HepG2 (cell line): ENCODE measurements around the gene EEIG1. TPM values are rescaled to one million over a fixed set of nuclear protein-coding genes. Genes with fewer than 3 reads are reported as not detected.
A peak's percentile ranks its signal among the peaks of the same experiment; 100 is the strongest.

ENCODE experiments used
- HES4 ChIP-seq: sonication (generic); formaldehyde crosslinking; IDR thresholded peaks from 2 replicates; pipeline ENCODE4 v1.9.0; 2021; ENCODE audit warnings: mild to moderate bottlenecking, missing genetic modification reagents, borderline replicate concordance
- HMG20B ChIP-seq: conservative IDR thresholded peaks from 2 replicates; pipeline ENCODE4 v1.6.1; 2016; ENCODE audit warnings: missing genetic modification reagents, missing compliant biosample characterization
- HMGA1 ChIP-seq: sonication (generic); formaldehyde crosslinking; conservative IDR thresholded peaks from 2 replicates; pipeline ENCODE4 v1.4.0; 2020; ENCODE audit warnings: missing genetic modification reagents
- MIER2 ChIP-seq: IDR thresholded peaks from 2 replicates; pipeline ENCODE4 v1.6.1; 2016; ENCODE audit warnings: missing biosample characterization, missing genetic modification reagents
- NFE2L1 ChIP-seq: sonication (generic); formaldehyde crosslinking; IDR thresholded peaks from 2 replicates; pipeline ENCODE4 v1.4.0; 2020; ENCODE audit warnings: missing genetic modification reagents, mild to moderate bottlenecking, borderline replicate concordance
- NR2F1 ChIP-seq, 2 experiments: fragments of 450-650 bp in 1 of 2; formaldehyde crosslinking in 1 of 2; IDR thresholded peaks; 2 replicates each; pipeline versions ENCODE4 v1.5.0 to v1.6.1; 2016 to 2020; ENCODE audit warnings: mild to moderate bottlenecking in 1 of 2, missing compliant biosample characterization in 1 of 2, missing genetic modification reagents in 1 of 2, moderate library complexity in 1 of 2
- NR3C1 ChIP-seq: sonication (generic); formaldehyde crosslinking; IDR thresholded peaks from 2 replicates; pipeline ENCODE4 v1.4.0; 2020; ENCODE audit warnings: missing genetic modification reagents
- PITX1 ChIP-seq: sonication (generic); formaldehyde crosslinking; IDR thresholded peaks from 2 replicates; pipeline ENCODE4 v1.5.1; 2020; ENCODE audit warnings: mild to moderate bottlenecking, missing genetic modification reagents
- SP140L ChIP-seq: sonication (generic); formaldehyde crosslinking; IDR thresholded peaks from 2 replicates; pipeline ENCODE4 v1.4.0; 2020; ENCODE audit warnings: missing genetic modification reagents, borderline replicate concordance
- SP5 ChIP-seq: IDR thresholded peaks from 2 replicates; pipeline ENCODE4 v1.6.1; 2016; ENCODE audit warnings: low read depth, borderline replicate concordance
- ZMAT3 ChIP-seq: sonication (generic); formaldehyde crosslinking; conservative IDR thresholded peaks from 2 replicates; pipeline ENCODE4 v1.7.0; 2021; ENCODE audit warnings: missing genetic modification reagents
- ZNF251 ChIP-seq: sonication (generic); formaldehyde crosslinking; IDR thresholded peaks from 2 replicates; pipeline ENCODE4 v1.9.0; 2021; ENCODE audit warnings: mild to moderate bottlenecking, missing genetic modification reagents
- ZNF263 ChIP-seq: sonication (generic); formaldehyde crosslinking; IDR thresholded peaks from 2 replicates; pipeline ENCODE4 v1.4.0; 2020; ENCODE audit warnings: missing genetic modification reagents
- ZNF431 ChIP-seq: sonication (generic); formaldehyde crosslinking; IDR thresholded peaks from 2 replicates; pipeline ENCODE4 v1.9.0; 2022; ENCODE audit warnings: missing genetic modification reagents, low read depth, mild to moderate bottlenecking, borderline replicate concordance
- ZNF451 ChIP-seq: sonication (generic); formaldehyde crosslinking; IDR thresholded peaks from 2 replicates; pipeline ENCODE4 v1.5.0; 2020; ENCODE audit warnings: mild to moderate bottlenecking, missing genetic modification reagents
- ZNF572 ChIP-seq: sonication (generic); formaldehyde crosslinking; IDR thresholded peaks from 2 replicates; pipeline ENCODE4 v1.5.1; 2020; ENCODE audit warnings: mild to moderate bottlenecking, missing genetic modification reagents
- ZNF615 ChIP-seq: sonication (generic); formaldehyde crosslinking; IDR thresholded peaks from 2 replicates; pipeline ENCODE4 v1.5.0; 2020; ENCODE audit warnings: mild to moderate bottlenecking, missing genetic modification reagents, borderline replicate concordance
- ZNF782 ChIP-seq: sonication (generic); formaldehyde crosslinking; IDR thresholded peaks from 2 replicates; pipeline ENCODE4 v1.4.0; 2020; ENCODE audit warnings: missing genetic modification reagents, mild to moderate bottlenecking, borderline replicate concordance
- ZNF839 ChIP-seq: sonication (generic); formaldehyde crosslinking; IDR thresholded peaks from 2 replicates; pipeline ENCODE4 v1.4.0; 2020; ENCODE audit warnings: missing genetic modification reagents, mild to moderate bottlenecking, borderline replicate concordance
- polyA plus RNA-seq, 8 experiments: library from polyadenylated mRNA; depleted of rRNA in 3 of 8; stranded (reverse) in 7 of 8; unstranded in 1 of 8; fragments of >200 nt; fragmentation: Illumina TruSeq in 4 of 8; extraction: Trizol in 4 of 8; gene quantifications; 2 replicates each; pipeline versions ENCODE4 v1.2.1 to v1.2.3, GENCODE V29; 2011 to 2016; ENCODE audit warnings: low read depth in 4 of 8, missing spikeins in 1 of 8, mixed read lengths in 1 of 8; ENCODE audit not compliant: insufficient read depth in 1 of 8
- total RNA-seq, 5 experiments: library from RNA; depleted of rRNA; stranded (reverse); fragments of >200 nt; fragmentation: Illumina TruSeq; extraction: Trizol; gene quantifications; 2 replicates each; pipeline ENCODE4 v1.2.3, GENCODE V29; 2016; ENCODE audit warnings: low read depth in 1 of 5
- TF ChIP-seq, protein P1 (sequence below): sonication (generic); formaldehyde crosslinking; IDR thresholded peaks from 2 replicates; pipeline ENCODE4 v1.8.0; 2022; ENCODE audit warnings: mild to moderate bottlenecking, missing genetic modification reagents, moderate library complexity
- TF ChIP-seq, protein P2 (sequence below): sonication (generic); formaldehyde crosslinking; IDR thresholded peaks from 2 replicates; pipeline ENCODE4 v1.9.0; 2021; ENCODE audit warnings: missing genetic modification reagents, mild to moderate bottlenecking, borderline replicate concordance
- TF ChIP-seq, protein P3 (sequence below): sonication (generic); formaldehyde crosslinking; IDR thresholded peaks from 2 replicates; pipeline ENCODE4 v1.4.0; 2020; ENCODE audit warnings: missing genetic modification reagents, borderline replicate concordance
- TF ChIP-seq, protein P4 (sequence below): sonication (generic); formaldehyde crosslinking; IDR thresholded peaks from 2 replicates; pipeline ENCODE4 v1.5.0; 2020; ENCODE audit warnings: mild to moderate bottlenecking, missing genetic modification reagents
- TF ChIP-seq, protein P5 (sequence below): sonication (generic); formaldehyde crosslinking; IDR thresholded peaks from 2 replicates; pipeline ENCODE4 v1.4.0; 2020; ENCODE audit warnings: missing genetic modification reagents

The EEIG1 gene
- total and polyA plus RNA-seq, 2 of the 13 experiments (the other 11 are each of a cell fraction or from before 2014, with no cell fraction given) = 16.6 to 25.2 TPM

DNA sequence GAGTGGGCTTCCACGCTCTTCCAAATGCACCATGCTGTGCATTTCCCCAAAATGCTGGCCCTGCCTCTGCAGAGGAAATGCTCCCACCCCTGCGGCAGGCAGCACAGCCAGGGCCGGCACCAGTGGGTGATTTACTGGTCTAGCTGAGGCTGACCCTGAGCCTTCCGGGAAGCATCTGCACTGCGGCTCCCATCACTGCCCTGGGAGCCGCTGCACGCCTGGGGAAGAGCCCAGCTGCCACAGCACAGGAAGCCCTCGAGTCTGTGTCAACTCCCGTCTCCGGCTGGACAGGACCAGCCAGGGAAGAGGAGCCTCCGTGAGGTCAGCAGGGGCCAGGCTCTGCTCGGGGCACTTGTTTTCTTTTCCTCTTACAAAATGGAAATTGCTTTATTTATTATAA lies 25.1 kb upstream of the EEIG1 start (continued):
- TF ChIP-seq, protein P1, sequence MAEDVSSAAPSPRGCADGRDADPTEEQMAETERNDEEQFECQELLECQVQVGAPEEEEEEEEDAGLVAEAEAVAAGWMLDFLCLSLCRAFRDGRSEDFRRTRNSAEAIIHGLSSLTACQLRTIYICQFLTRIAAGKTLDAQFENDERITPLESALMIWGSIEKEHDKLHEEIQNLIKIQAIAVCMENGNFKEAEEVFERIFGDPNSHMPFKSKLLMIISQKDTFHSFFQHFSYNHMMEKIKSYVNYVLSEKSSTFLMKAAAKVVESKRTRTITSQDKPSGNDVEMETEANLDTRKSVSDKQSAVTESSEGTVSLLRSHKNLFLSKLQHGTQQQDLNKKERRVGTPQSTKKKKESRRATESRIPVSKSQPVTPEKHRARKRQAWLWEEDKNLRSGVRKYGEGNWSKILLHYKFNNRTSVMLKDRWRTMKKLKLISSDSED (CRISPR knock-in tag) = no peak
- TF ChIP-seq ZNF251 (CRISPR knock-in tag) (no peak), SP140L (CRISPR knock-in tag) (no peak), NR2F1 (CRISPR knock-in tag; IDR thresholded peaks at IDR 0.05) (peak in 1 of 2 experiments; percentile 58; a peak in 1 of 4 replicates), NR3C1 (no peak), HMG20B (CRISPR knock-in tag) (no peak), ZNF431 (no peak), ZNF451 (CRISPR knock-in tag) (no peak), ZNF615 (CRISPR knock-in tag) (no peak), HMGA1 (CRISPR knock-in tag) (no peak), HES4 (CRISPR knock-in tag) (no peak), ZNF839 (CRISPR knock-in tag) (no peak), ZNF263 (CRISPR knock-in tag) (no peak), PITX1 (CRISPR knock-in tag) (no peak), ZNF782 (CRISPR knock-in tag) (no peak), NFE2L1 (no peak), ZNF572 (no peak), MIER2 (CRISPR knock-in tag) (no peak), SP5 (0 out of 2 replicates have a peak, but pooled peaks have one; percentile 22), ZMAT3 (CRISPR knock-in tag) (no peak)
- TF ChIP-seq, protein P2, sequence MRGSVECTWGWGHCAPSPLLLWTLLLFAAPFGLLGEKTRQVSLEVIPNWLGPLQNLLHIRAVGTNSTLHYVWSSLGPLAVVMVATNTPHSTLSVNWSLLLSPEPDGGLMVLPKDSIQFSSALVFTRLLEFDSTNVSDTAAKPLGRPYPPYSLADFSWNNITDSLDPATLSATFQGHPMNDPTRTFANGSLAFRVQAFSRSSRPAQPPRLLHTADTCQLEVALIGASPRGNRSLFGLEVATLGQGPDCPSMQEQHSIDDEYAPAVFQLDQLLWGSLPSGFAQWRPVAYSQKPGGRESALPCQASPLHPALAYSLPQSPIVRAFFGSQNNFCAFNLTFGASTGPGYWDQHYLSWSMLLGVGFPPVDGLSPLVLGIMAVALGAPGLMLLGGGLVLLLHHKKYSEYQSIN (CRISPR knock-in tag) = no peak
- TF ChIP-seq, protein P3, sequence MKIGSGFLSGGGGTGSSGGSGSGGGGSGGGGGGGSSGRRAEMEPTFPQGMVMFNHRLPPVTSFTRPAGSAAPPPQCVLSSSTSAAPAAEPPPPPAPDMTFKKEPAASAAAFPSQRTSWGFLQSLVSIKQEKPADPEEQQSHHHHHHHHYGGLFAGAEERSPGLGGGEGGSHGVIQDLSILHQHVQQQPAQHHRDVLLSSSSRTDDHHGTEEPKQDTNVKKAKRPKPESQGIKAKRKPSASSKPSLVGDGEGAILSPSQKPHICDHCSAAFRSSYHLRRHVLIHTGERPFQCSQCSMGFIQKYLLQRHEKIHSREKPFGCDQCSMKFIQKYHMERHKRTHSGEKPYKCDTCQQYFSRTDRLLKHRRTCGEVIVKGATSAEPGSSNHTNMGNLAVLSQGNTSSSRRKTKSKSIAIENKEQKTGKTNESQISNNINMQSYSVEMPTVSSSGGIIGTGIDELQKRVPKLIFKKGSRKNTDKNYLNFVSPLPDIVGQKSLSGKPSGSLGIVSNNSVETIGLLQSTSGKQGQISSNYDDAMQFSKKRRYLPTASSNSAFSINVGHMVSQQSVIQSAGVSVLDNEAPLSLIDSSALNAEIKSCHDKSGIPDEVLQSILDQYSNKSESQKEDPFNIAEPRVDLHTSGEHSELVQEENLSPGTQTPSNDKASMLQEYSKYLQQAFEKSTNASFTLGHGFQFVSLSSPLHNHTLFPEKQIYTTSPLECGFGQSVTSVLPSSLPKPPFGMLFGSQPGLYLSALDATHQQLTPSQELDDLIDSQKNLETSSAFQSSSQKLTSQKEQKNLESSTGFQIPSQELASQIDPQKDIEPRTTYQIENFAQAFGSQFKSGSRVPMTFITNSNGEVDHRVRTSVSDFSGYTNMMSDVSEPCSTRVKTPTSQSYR = no peak
- TF ChIP-seq, protein P4, sequence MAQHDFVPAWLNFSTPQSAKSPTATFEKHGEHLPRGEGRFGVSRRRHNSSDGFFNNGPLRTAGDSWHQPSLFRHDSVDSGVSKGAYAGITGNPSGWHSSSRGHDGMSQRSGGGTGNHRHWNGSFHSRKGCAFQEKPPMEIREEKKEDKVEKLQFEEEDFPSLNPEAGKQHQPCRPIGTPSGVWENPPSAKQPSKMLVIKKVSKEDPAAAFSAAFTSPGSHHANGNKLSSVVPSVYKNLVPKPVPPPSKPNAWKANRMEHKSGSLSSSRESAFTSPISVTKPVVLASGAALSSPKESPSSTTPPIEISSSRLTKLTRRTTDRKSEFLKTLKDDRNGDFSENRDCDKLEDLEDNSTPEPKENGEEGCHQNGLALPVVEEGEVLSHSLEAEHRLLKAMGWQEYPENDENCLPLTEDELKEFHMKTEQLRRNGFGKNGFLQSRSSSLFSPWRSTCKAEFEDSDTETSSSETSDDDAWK (CRISPR knock-in tag) = no peak
- TF ChIP-seq, protein P5, sequence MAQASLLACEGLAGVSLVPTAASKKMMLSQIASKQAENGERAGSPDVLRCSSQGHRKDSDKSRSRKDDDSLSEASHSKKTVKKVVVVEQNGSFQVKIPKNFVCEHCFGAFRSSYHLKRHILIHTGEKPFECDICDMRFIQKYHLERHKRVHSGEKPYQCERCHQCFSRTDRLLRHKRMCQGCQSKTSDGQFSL (CRISPR knock-in tag) = no peak
